IMR-90 (cell line): ENCODE results near the gene C1QC. TPM values are rescaled to one million over a fixed set of nuclear protein-coding genes. Genes with fewer than 3 reads are reported as not detected.
A peak's percentile ranks its signal among the peaks of the same experiment; 100 is the strongest.

Experiments
- ATAC-seq: fragments of 200-7000 bp; cut with Tn5 transposase; 2 replicates; pipeline ENCODE4 v1.9.1; 2020; ENCODE audit warnings: low read depth, mild to moderate bottlenecking, moderate library complexity
- BruUV-seq: library from RNA; stranded (reverse); fragments of 400-500 nt; replicated peaks from 2 replicates; lab custom pipeline; 2021; lab: Mats Ljungman, UMichigan
- CTCF ChIA-PET: fragments of 300-600 bp; formaldehyde crosslinking; extraction: SDS; loops from one replicate; lab custom pipeline; 2021; ENCODE audit warnings: antibody characterized with exemption; lab: Yijun Ruan, JAX
- POLR2A ChIA-PET: fragments of 300-600 bp; sonication (Branson Sonifier 250); formaldehyde crosslinking; loops from one replicate; lab custom pipeline; 2022; ENCODE audit warnings: antibody characterized with exemption; ENCODE audit not compliant: unreplicated experiment; lab: Charles Lee
- DNase-seq: peaks from one replicate; pipeline ENCODE4 v3.0.0; 2013
- H2AFZ ChIP-seq: replicated peaks from 2 replicates; pipeline ENCODE3; 2013; ENCODE audit warnings: low read length, mild to moderate bottlenecking; ENCODE audit not compliant: poor library complexity
- H2AK5ac ChIP-seq: 2 replicates; pipeline ENCODE4 v1.6.1; 2013; ENCODE audit warnings: low read depth, low read length, inconsistent platforms
- H2AK9ac ChIP-seq: replicated peaks from 2 replicates; pipeline ENCODE3; 2013; ENCODE audit warnings: mild to moderate bottlenecking, low read depth, low read length, moderate library complexity; ENCODE audit not compliant: poor library complexity
- H2BK120ac ChIP-seq: 2 replicates; pipeline ENCODE4 v1.6.1; 2013; ENCODE audit warnings: low read depth, low read length, inconsistent platforms
- H2BK15ac ChIP-seq: 3 replicates; pipeline ENCODE4 v1.6.1; 2013; ENCODE audit warnings: low read depth, low read length, inconsistent platforms
- H2BK20ac ChIP-seq: 2 replicates; pipeline ENCODE4 v1.6.1; 2013; ENCODE audit warnings: low read depth, mild to moderate bottlenecking, inconsistent platforms, low read length, moderate library complexity
- H2BK5ac ChIP-seq: 2 replicates; pipeline ENCODE4 v1.6.1; 2013; ENCODE audit warnings: mild to moderate bottlenecking, low read depth, low read length, inconsistent platforms; ENCODE audit not compliant: poor library complexity, severe bottlenecking
- H3K14ac ChIP-seq: replicated peaks from 2 replicates; pipeline ENCODE4 v1.6.1; 2013; ENCODE audit warnings: low read depth, low read length, inconsistent platforms
- H3K18ac ChIP-seq: 2 replicates; pipeline ENCODE4 v1.6.1; 2013; ENCODE audit warnings: low read depth, low read length, control low read depth
- H3K23ac ChIP-seq: 2 replicates; pipeline ENCODE4 v1.6.1; 2013; ENCODE audit warnings: low read depth, low read length, inconsistent platforms
- H3K27ac ChIP-seq: 2 replicates; pipeline ENCODE4 v1.5.1; 2013; ENCODE audit warnings: mild to moderate bottlenecking, control low read depth, low read length; ENCODE audit not compliant: insufficient read depth
- H3K27me3 ChIP-seq: 2 replicates; pipeline ENCODE4 v1.6.1; 2013; ENCODE audit warnings: low read length; ENCODE audit not compliant: control insufficient read depth, insufficient read depth
- H3K36me3 ChIP-seq: 2 replicates; pipeline ENCODE4 v1.6.1; 2013; ENCODE audit warnings: low read length, mixed read lengths; ENCODE audit not compliant: control insufficient read depth, insufficient read depth
- H3K4ac ChIP-seq: 2 replicates; pipeline ENCODE4 v1.6.1; 2013; ENCODE audit warnings: low read depth, low read length, inconsistent platforms
- H3K4me1 ChIP-seq: 2 replicates; pipeline ENCODE4 v1.6.1; 2013; ENCODE audit warnings: low read length, mixed read lengths; ENCODE audit not compliant: control insufficient read depth, insufficient read depth
- H3K4me2 ChIP-seq: 2 replicates; pipeline ENCODE4 v1.6.1; 2013; ENCODE audit warnings: low read depth, mild to moderate bottlenecking, control low read depth, low read length, moderate library complexity
- H3K4me3 ChIP-seq: 2 replicates; pipeline ENCODE4 v1.5.1; 2013; ENCODE audit warnings: low read depth, mild to moderate bottlenecking, control low read depth, low read length, moderate library complexity; ENCODE audit not compliant: insufficient read depth
- H3K56ac ChIP-seq: 2 replicates; pipeline ENCODE4 v1.6.1; 2013; ENCODE audit warnings: low read length, inconsistent platforms; ENCODE audit not compliant: insufficient read depth; ENCODE audit errors: extremely low read depth
- H3K79me1 ChIP-seq, 2 experiments: 2 replicates each; pipeline ENCODE4 v1.6.1; 2013; ENCODE audit warnings: low read length in 2 of 2, inconsistent platforms in 1 of 2, low read depth in 1 of 2
- H3K9ac ChIP-seq: 2 replicates; pipeline ENCODE4 v1.6.1; 2013; ENCODE audit warnings: low read depth, low read length, control low read depth
- H3K9me1 ChIP-seq: 2 replicates; pipeline ENCODE4 v1.6.1; 2013; ENCODE audit warnings: low read length, inconsistent platforms; ENCODE audit not compliant: insufficient read depth
- H3K9me3 ChIP-seq: 2 replicates; pipeline ENCODE4 v1.6.1; 2013; ENCODE audit warnings: low read length; ENCODE audit not compliant: control insufficient read depth, insufficient read depth
- H4K20me1 ChIP-seq: 2 replicates; pipeline ENCODE4 v1.6.1; 2013; ENCODE audit warnings: low read length, inconsistent platforms; ENCODE audit not compliant: insufficient read depth
- H4K5ac ChIP-seq: 2 replicates; pipeline ENCODE4 v1.6.1; 2013; ENCODE audit warnings: mild to moderate bottlenecking, low read depth, low read length, control low read depth
- H4K8ac ChIP-seq, 2 experiments: 2 replicates each; pipeline ENCODE4 v1.6.1; 2013; ENCODE audit warnings: low read depth in 2 of 2, low read length in 2 of 2, control low read depth in 1 of 2, inconsistent platforms in 1 of 2
- H4K91ac ChIP-seq: 2 replicates; pipeline ENCODE4 v1.6.1; 2013; ENCODE audit warnings: low read depth, low read length, inconsistent platforms; ENCODE audit not compliant: insufficient read depth
- BHLHE40 ChIP-seq: fragments of 150-350 bp; IDR thresholded peaks from 2 replicates; pipeline ENCODE4 v1.6.1; 2016; ENCODE audit warnings: mild to moderate bottlenecking, low read depth, low read length
- CEBPB ChIP-seq: IDR thresholded peaks from 2 replicates; pipeline ENCODE4 v1.6.1; 2012; ENCODE audit warnings: low read depth, low read length, improper control_type of control experiment
- CHD1 ChIP-seq: IDR thresholded peaks from 2 replicates; pipeline ENCODE4 v1.6.1; 2012; ENCODE audit warnings: low read depth, low read length, improper control_type of control experiment
- FOS ChIP-seq: fragments of 150-350 bp; IDR thresholded peaks from 2 replicates; pipeline ENCODE4 v1.6.1; 2016; ENCODE audit warnings: low read depth, low read length
- MAZ ChIP-seq: IDR thresholded peaks from 2 replicates; pipeline ENCODE4 v1.6.1; 2012; ENCODE audit warnings: low read depth, mild to moderate bottlenecking, low read length, improper control_type of control experiment, moderate library complexity, borderline replicate concordance
- MXI1 ChIP-seq: IDR thresholded peaks from 2 replicates; pipeline ENCODE4 v1.6.1; 2012; ENCODE audit warnings: low read depth, mild to moderate bottlenecking, low read length, moderate library complexity, borderline replicate concordance
- NFE2L2 ChIP-seq: fragments of 150-350 bp; IDR thresholded peaks from 2 replicates; pipeline ENCODE4 v1.6.1; 2016; ENCODE audit warnings: low read depth, mild to moderate bottlenecking, low read length
- POLR2A ChIP-seq: IDR thresholded peaks from 2 replicates; pipeline ENCODE4 v1.6.1; 2012; ENCODE audit warnings: mild to moderate bottlenecking, low read depth, low read length
- RAD21 ChIP-seq: IDR thresholded peaks from 2 replicates; pipeline ENCODE4 v1.6.1; 2012; ENCODE audit warnings: low read length, improper control_type of control experiment
- RCOR1 ChIP-seq: IDR thresholded peaks from 2 replicates; pipeline ENCODE4 v1.6.1; 2012; ENCODE audit warnings: mild to moderate bottlenecking, low read length, improper control_type of control experiment; ENCODE audit not compliant: insufficient replicate concordance
- RFX5 ChIP-seq: IDR thresholded peaks from 2 replicates; pipeline ENCODE4 v1.8.0; 2012; ENCODE audit warnings: low read depth, mild to moderate bottlenecking, low read length, moderate library complexity
- SMC3 ChIP-seq: fragments of 150-350 bp; IDR thresholded peaks from 2 replicates; pipeline ENCODE4 v1.6.1; 2016; ENCODE audit warnings: low read depth, mild to moderate bottlenecking, antibody characterized with exemption, low read length, moderate library complexity
- WGBS, 2 experiments: methylation state at CpG; one replicate each; pipeline versions ENCODE4 v1.1.5 to v1.1.7; 2013; ENCODE audit warnings: missing lambda C conversion rate in 2 of 2; ENCODE audit not compliant: insufficient read length in 1 of 2; ENCODE audit errors: extremely low coverage in 2 of 2; 5-methylcytosine and 5-hydroxymethylcytosine counted together
- dilution Hi-C: fragments of 300-500 bp; cut with HindIII; formaldehyde crosslinking; loops from one replicate; pipeline ENCODE4 v1.14.3; 2018; ENCODE audit warnings: low sequenced_read_pairs; ENCODE audit not compliant: unreplicated experiment
- in situ Hi-C: fragments of 300-500 bp; cut with MboI; formaldehyde crosslinking; loops from 3 replicates; pipeline ENCODE4 v1.14.3; 2019; ENCODE audit warnings: low sequenced_read_pairs, inconsistent platforms, mixed read lengths
- intact Hi-C: fragments of 100-400 bp; cut with micrococcal nuclease; formaldehyde crosslinking; loops from 2 replicates; pipeline ENCODE4 v1.10.0; 2022
- polyA plus RNA-seq, 3 experiments: library from polyadenylated mRNA; depleted of rRNA; stranded (reverse); fragments of >200 nt; gene quantifications; 2 replicates each; pipeline ENCODE4 v1.2.3, GENCODE V29; 2012; ENCODE audit warnings: low replicate concordance in 1 of 3
- total RNA-seq: library from RNA; depleted of rRNA; stranded (reverse); fragments of >200 nt; gene quantifications from 2 replicates; pipeline ENCODE4 v1.2.3, GENCODE V29; 2012
- TF ChIP-seq, protein P1 (sequence below): conservative IDR thresholded peaks from 2 replicates; pipeline ENCODE4 v1.5.1; 2012; ENCODE audit warnings: mild to moderate bottlenecking, low read depth, low read length, improper control_type of control experiment
- TF ChIP-seq, protein P2 (sequence below): fragments of 150-350 bp; IDR thresholded peaks from 2 replicates; pipeline ENCODE4 v1.6.1; 2016; ENCODE audit warnings: low read depth, mild to moderate bottlenecking, low read length, moderate library complexity, borderline replicate concordance
- TF ChIP-seq, protein P3 (sequence below): fragments of 150-350 bp; IDR thresholded peaks from 2 replicates; pipeline ENCODE4 v1.6.1; 2017; ENCODE audit warnings: mild to moderate bottlenecking, antibody characterized with exemption, low read length, low read depth

Gene C1QC
- total and polyA plus RNA-seq, 2 of the 4 experiments (the other 2 are of a cell fraction): not detected

DNA sequence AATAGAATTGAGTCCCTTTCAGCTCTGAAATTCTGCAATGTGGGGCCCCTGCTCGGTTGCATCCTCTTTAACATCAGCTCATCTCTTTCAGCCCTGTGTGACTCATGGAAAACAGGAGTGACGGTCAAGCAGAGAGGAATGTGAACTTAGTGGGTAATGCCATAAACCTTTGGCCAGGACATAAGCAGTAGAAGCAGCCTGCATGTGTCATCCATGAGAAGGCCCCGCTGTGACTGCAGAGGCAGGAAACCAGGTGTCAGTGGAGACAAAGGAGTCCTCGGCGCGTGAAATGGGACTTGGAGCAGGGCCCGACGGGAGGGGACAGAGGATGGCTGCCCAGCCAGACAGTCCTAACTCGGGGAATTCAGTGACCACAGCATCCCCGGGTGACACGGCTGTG is 46.1 kb downstream of the C1QC start:
- H2AFZ ChIP-seq: peak overlapping the region; percentile 7
- peak overlapping the region in 1 of 2 experiments; percentile 78; a peak in 2 of 4 replicates for H4K8ac ChIP-seq
- H3K23ac ChIP-seq: peak overlapping the region; percentile 31; the same call in 1 of the 2 replicates
- peak overlapping the region; percentile 31; the same call in 1 of the 2 replicates for H3K27ac ChIP-seq
- H2AK9ac ChIP-seq: no peak overlapping the region
- 0 out of 2 replicates have a peak overlapping the region, but pooled peaks have one; percentile 4 for H3K4me2 ChIP-seq
- peak overlapping the region; percentile 16; the same call in 1 of the 2 replicates for H3K18ac ChIP-seq
- POLR2A ChIA-PET: no interaction called here
- peak overlapping the region; percentile 58 for H2BK120ac ChIP-seq
- peak overlapping the region; percentile 54; the same call in 1 of the 3 replicates for H2BK15ac ChIP-seq
- H3K4ac ChIP-seq: peak overlapping the region; percentile 75
- no TSS peak for BruUV-seq
- H3K79me1 ChIP-seq: no peaks in the 10 kb centered on the region
- no peak overlapping the region for H3K4me3 ChIP-seq
- 0 out of 2 replicates have a peak, but pooled peaks cover 5% of the 10 kb centered on the region for H3K9me1 ChIP-seq
- in situ Hi-C loops (no loop called here), dilution Hi-C loops (no loop called here), intact Hi-C loops (no loop called here)
- peak overlapping the region; percentile 34 for H2BK5ac ChIP-seq
- peak; percentile 88 for ATAC-seq
- peak overlapping the region; percentile 36 for H4K5ac ChIP-seq
- H2AK5ac ChIP-seq: peak overlapping the region; percentile 69; the same call in 1 of the 2 replicates
- peak overlapping the region; percentile 45; the same call in 1 of the 2 replicates for H4K91ac ChIP-seq
- H3K36me3 ChIP-seq: no peaks in the 10 kb centered on the region
- no peak overlapping the region for H3K14ac ChIP-seq
- no peak overlapping the region for H3K9ac ChIP-seq
- peak; percentile 96 for DNase-seq
- H3K27me3 ChIP-seq: no peaks in the 10 kb centered on the region; the same call in 1 of the 2 replicates
- 6% methylated on average over 7 of the region's 11 CpGs; no CpG with 5 or more reads in 1 of the 2 experiments for WGBS, 2 experiments
- no peak overlapping the region for H3K56ac ChIP-seq
- no peaks in the 10 kb centered on the region for H3K9me3 ChIP-seq
- peaks cover 10% of the 10 kb centered on the region for H3K4me1 ChIP-seq
- H4K20me1 ChIP-seq: no peaks in the 10 kb centered on the region
- H2BK20ac ChIP-seq: peak overlapping the region; percentile 36; the same call in 1 of the 2 replicates
- CTCF ChIA-PET: interaction anchor here (0.9 kb wide), 1 partner anchor 15 kb away, joined by 3 read pairs; no protein-coding TSS in a partner anchor
- TF ChIP-seq POLR2A (no peak), RAD21 (peak; percentile 24; the same call in 1 of the 2 replicates), NFE2L2 (peak; percentile 14; the same call in 1 of the 2 replicates), RCOR1 (peak; percentile 66), RFX5 (no peak), CEBPB (peak; percentile 45; the same call in 1 of the 2 replicates), FOS (peak; percentile 89), SMC3 (no peak), MAZ (peak; percentile 60; the same call in 1 of the 2 replicates), CHD1 (no peak), MXI1 (0 out of 2 replicates have a peak, but pooled peaks have one; percentile 46), BHLHE40 (no peak)
- TF ChIP-seq, protein P1, sequence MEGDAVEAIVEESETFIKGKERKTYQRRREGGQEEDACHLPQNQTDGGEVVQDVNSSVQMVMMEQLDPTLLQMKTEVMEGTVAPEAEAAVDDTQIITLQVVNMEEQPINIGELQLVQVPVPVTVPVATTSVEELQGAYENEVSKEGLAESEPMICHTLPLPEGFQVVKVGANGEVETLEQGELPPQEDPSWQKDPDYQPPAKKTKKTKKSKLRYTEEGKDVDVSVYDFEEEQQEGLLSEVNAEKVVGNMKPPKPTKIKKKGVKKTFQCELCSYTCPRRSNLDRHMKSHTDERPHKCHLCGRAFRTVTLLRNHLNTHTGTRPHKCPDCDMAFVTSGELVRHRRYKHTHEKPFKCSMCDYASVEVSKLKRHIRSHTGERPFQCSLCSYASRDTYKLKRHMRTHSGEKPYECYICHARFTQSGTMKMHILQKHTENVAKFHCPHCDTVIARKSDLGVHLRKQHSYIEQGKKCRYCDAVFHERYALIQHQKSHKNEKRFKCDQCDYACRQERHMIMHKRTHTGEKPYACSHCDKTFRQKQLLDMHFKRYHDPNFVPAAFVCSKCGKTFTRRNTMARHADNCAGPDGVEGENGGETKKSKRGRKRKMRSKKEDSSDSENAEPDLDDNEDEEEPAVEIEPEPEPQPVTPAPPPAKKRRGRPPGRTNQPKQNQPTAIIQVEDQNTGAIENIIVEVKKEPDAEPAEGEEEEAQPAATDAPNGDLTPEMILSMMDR: no peak
- TF ChIP-seq, protein P2, sequence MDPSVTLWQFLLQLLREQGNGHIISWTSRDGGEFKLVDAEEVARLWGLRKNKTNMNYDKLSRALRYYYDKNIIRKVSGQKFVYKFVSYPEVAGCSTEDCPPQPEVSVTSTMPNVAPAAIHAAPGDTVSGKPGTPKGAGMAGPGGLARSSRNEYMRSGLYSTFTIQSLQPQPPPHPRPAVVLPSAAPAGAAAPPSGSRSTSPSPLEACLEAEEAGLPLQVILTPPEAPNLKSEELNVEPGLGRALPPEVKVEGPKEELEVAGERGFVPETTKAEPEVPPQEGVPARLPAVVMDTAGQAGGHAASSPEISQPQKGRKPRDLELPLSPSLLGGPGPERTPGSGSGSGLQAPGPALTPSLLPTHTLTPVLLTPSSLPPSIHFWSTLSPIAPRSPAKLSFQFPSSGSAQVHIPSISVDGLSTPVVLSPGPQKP: no peak
- TF ChIP-seq, protein P3, sequence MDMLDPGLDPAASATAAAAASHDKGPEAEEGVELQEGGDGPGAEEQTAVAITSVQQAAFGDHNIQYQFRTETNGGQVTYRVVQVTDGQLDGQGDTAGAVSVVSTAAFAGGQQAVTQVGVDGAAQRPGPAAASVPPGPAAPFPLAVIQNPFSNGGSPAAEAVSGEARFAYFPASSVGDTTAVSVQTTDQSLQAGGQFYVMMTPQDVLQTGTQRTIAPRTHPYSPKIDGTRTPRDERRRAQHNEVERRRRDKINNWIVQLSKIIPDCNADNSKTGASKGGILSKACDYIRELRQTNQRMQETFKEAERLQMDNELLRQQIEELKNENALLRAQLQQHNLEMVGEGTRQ: no peak
